Measurements from ENCODE around the gene PTCSC3.

DNA sequence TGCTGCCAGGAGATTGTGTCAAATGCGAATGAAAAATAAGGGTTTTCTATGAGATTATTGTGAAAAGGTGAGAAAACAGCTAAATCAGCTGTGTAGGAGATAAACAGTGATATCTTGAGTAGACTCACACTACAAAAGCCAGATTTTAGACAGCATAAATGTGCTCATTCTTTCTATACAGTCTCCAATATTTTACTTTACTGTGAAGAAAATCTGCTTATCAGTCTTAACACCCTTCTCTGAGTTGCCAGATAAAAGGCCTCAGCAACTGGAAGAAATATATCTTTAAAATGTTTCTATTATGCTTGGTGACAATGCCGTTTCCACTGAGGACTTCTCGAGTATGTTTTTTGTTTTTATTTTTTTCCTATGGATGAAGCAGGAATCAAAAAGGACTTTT lies 47.0 kb upstream of the PTCSC3 start:
- TF ChIP-seq POLR2AphosphoS2 (conservative IDR thresholded peaks at IDR 0.05; ENCODE audit: low read length) (no peak), CTCF (IDR thresholded peaks at IDR 0.05) (no peak), CEBPB (IDR thresholded peaks at IDR 0.05) (no peak), EP300 (IDR thresholded peaks at IDR 0.05) (no peak), SREBF2 (IDR thresholded peaks at IDR 0.05) (no peak), SMC3 (IDR thresholded peaks at IDR 0.05) (no peak), EHMT2 (IDR thresholded peaks at IDR 0.05; ENCODE audit: low read depth) (no peak), POLR2A (IDR thresholded peaks at IDR 0.05; ENCODE audit: low read length) (no peak), MYC (IDR thresholded peaks at IDR 0.05; ENCODE audit: borderline replicate concordance, low read length) (no peak), RCOR1 (IDR thresholded peaks at IDR 0.05; ENCODE audit: low read depth, low read length) (no peak)
